Stimulated activated naive B cell treated with anti-CD40 and anti-IgM and Interleukin-4, amounts not matched to agents 10 μg/mL and 1 μg/mL and 100 μg/mL, for 72 hours (primary cell): ENCODE results near the gene CLDN5.
A peak's percentile ranks its signal among the peaks of the same experiment; 100 is the strongest.
"Not testable (repeated sequence)": the region's sequence is repeated elsewhere in the genome, so short reads cannot be mapped to it uniquely, and the experiment has no call there.

Source experiments
- ATAC-seq, 2 donors: fragments of 150-1000 bp; cut with Tn5 transposase; replicated peaks; 2 replicates each; pipeline ENCODE4 v1.10.0; 2021; ENCODE audit warnings: moderate library complexity in 1 of 2
- DNase-seq: peaks from one replicate; pipeline ENCODE4 v3.0.0; 2021
- H3K27ac Mint-ChIP-seq: one replicate; pipeline ENCODE4 v1.8.0; 2022; ENCODE audit warnings: mild to moderate bottlenecking, mixed read lengths
- H3K27me3 Mint-ChIP-seq, 2 donors: one replicate each; pipeline ENCODE4 v1.8.0; 2022; ENCODE audit warnings: mixed read lengths in 2 of 2
- H3K36me3 Mint-ChIP-seq, 2 donors: one replicate each; pipeline ENCODE4 v1.8.0; 2022; ENCODE audit warnings: mixed read lengths in 2 of 2, mild to moderate bottlenecking in 1 of 2
- H3K4me1 Mint-ChIP-seq, 2 donors: one replicate each; pipeline ENCODE4 v1.8.0; 2022; ENCODE audit warnings: mixed read lengths in 2 of 2, mild to moderate bottlenecking in 1 of 2
- H3K4me3 Mint-ChIP-seq, 2 donors: one replicate each; pipeline ENCODE4 v1.8.0; 2022; ENCODE audit warnings: mild to moderate bottlenecking in 2 of 2, mixed read lengths in 2 of 2, moderate library complexity in 1 of 2
- H3K9me3 Mint-ChIP-seq, 2 donors: one replicate each; pipeline ENCODE4 v1.8.0; 2022; ENCODE audit warnings: mixed read lengths in 2 of 2, mild to moderate bottlenecking in 1 of 2

CLDN5 gene

GRCh38 chr22:19556963-19557545 lies 32.8 kb upstream of the CLDN5 start:
- Mint-ChIP-seq H3K36me3 (no peaks in the 10 kb centered on the region), H3K27me3 (peaks cover 19 to 24% of the 10 kb centered on the region in 2 donors), H3K4me3 (no peak overlapping the region), H3K9me3 (no peaks in the 10 kb centered on the region), H3K27ac (no peak overlapping the region), H3K4me1 (no peaks in the 10 kb centered on the region)
- no peak for DNase-seq
- no peak for ATAC-seq

DNA sequence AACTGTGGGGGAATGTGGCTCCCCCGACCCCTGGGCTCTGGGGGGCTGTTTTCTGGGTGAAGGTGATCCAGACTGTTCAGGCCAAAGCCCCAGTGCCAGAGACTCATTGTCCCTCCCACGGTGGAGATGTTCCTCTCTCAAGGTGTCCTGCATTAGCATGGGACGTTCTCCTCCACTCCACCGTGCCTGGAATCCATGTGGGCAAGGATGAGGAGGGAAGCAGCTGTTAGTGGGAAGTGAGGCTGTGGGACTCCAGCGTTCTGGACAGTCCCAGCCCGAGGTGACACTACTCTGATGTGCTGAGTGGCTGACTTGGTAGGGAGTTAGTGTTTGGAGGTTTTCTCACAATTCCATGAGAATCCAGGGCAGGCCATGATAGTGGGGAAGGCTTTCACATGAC lies 31.4 kb upstream of the CLDN5 start:
- no peak for ATAC-seq
- Mint-ChIP-seq H3K27me3 (peaks cover 19% of the 10 kb centered on the region in 2 donors), H3K36me3 (no peaks in the 10 kb centered on the region), H3K27ac (no peak overlapping the region), H3K9me3 (no peaks in the 10 kb centered on the region), H3K4me3 (no peak overlapping the region), H3K4me1 (no peaks in the 10 kb centered on the region)
- DNase-seq, result no peak

DNA sequence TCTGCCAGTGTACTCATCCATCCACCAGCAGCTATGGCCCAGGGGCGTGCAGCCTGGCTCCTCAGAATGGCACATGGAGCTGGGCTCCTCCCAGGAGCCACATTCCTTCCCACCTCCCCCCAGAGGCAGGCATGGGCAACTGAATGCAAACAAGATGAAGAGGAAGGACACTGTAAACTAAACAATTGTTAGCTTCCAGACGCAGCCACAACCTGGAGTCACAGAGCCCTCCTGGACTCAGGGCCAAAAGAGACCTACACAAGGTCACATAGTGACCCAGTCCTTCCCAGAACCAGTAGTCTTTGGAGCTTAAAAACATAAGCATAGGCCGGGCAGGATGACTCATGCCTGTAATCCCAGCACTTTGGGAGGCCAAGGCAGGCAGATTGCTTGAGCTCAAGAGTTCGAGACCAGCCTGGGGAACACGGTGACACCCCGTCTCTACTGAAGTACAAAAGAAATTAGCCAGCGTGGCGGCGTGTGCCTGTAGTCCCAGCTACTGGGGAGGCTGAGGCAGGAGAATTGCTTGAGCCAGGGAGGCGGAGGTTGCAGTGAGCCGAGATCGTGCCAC lies 30.7 kb upstream of the CLDN5 start:
- Mint-ChIP-seq H3K27ac (no peak overlapping the region), H3K4me3 (no peak overlapping the region), H3K9me3 (no peaks in the 10 kb centered on the region), H3K4me1 (no peaks in the 10 kb centered on the region), H3K27me3 (peaks cover 19% of the 10 kb centered on the region in 2 donors), H3K36me3 (no peaks in the 10 kb centered on the region)
- ATAC-seq (no peak), DNase-seq (no peak)

DNA sequence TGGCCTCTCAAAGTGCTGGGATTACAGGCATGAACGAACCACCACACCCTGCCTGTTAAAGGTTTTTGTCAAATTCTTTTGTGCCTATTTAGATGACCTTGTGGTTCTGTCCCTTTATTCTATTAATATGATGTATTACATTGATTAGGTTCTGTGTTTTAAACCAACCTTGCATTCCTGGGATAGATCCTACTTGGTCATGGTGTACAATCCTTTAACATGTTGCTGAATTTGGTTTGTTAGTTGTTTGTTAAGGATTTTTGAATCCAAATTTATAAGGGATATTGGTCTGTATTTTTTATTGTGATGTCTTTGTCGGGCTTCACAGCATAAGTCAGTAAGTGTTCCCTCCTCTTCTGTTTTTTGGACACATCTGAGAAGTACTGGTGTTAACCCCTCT lies 29.0 kb upstream of the CLDN5 start:
- H3K27ac Mint-ChIP-seq, result no peak overlapping the region

GRCh38 chr22:19550382-19550781 lies 26.2 kb upstream of the CLDN5 start:
- Mint-ChIP-seq H3K4me3 (no peak overlapping the region), H3K27ac (no peak overlapping the region), H3K9me3 (no peaks in the 10 kb centered on the region), H3K27me3 (peaks cover 14 to 16% of the 10 kb centered on the region in 2 donors), H3K4me1 (no peaks in the 10 kb centered on the region), H3K36me3 (no peaks in the 10 kb centered on the region)
- DNase-seq, result no peak
- ATAC-seq, result no peak

More for the DNA sequence above, 29.0 kb upstream of the CLDN5 start:
- DNase-seq, result no peak
- H3K4me1 Mint-ChIP-seq, result no peaks in the 10 kb centered on the region
- no peaks in the 10 kb centered on the region for H3K36me3 Mint-ChIP-seq
- H3K27me3 Mint-ChIP-seq, result peaks cover 13 to 16% of the 10 kb centered on the region in 2 donors
- no peak overlapping the region for H3K4me3 Mint-ChIP-seq
- no peaks in the 10 kb centered on the region for H3K9me3 Mint-ChIP-seq
- no peak for ATAC-seq

DNA sequence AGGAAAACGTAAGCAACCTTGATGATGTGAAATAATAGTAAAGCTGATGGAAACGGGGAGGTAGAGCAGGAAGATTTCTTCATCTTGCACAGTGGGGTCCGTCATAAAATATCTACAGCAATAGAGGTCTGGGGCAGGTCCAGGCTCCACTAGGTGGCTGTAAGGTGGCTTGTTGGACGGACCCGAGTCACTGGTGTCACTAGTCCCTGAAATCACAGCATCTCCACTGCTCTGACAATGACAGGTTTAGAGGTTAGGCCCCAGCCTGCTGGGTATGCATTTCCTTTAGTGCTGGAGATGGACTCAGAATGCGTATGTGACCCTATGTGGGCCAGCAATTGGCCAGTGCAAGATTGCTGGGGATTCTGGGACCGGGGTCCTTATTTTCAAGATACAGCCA lies 25.2 kb upstream of the CLDN5 start:
- Mint-ChIP-seq H3K9me3 (no peaks in the 10 kb centered on the region), H3K4me3 (no peak overlapping the region), H3K36me3 (no peaks in the 10 kb centered on the region), H3K4me1 (no peaks in the 10 kb centered on the region), H3K27ac (no peak overlapping the region), H3K27me3 (peaks cover 13 to 15% of the 10 kb centered on the region in 2 donors)
- no peak for DNase-seq
- no peak for ATAC-seq

DNA sequence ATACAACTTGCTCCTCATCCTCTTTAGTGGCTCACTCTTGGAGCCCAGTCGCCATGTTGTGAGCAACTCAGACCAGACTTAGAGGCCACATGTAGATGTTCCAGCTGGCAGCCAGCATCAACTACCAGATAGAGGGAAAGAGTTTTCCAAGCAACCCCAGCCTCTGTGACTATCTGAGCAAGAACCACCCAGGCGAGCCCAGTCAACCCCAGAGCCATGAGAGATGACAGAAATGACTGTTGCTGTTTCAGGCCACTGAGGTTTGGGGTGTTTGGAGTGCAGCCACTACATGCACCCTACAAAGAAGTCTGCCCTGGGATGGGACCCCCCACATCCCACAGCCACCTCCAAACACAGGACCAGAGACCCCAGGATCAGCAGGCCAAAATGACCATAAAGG lies 24.8 kb upstream of the CLDN5 start:
- Mint-ChIP-seq H3K27ac (no peak overlapping the region), H3K9me3 (no peaks in the 10 kb centered on the region), H3K4me3 (no peak overlapping the region), H3K27me3 (peaks cover 9 to 13% of the 10 kb centered on the region in 2 donors), H3K36me3 (no peaks in the 10 kb centered on the region), H3K4me1 (no peaks in the 10 kb centered on the region)
- DNase-seq (no peak), ATAC-seq (no peak)

DNA sequence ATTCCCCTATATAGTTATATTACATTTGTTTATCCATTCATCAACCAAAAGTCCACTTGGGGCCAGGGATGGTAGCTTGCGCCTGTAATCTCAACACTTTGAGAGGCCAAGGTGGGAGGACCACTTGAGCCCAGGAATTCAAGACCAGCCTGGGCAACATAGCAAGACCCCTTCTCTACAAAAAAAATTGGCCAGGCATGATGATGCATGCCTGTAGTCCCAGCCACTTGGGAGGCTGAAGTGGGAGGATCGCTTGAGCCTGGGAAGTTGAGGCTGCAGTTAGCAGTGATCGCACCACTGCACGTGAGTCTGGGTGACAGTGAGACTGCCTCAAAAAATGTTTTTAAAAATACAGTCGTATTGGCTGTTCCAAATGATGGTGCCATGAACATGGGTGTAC lies 24.2 kb upstream of the CLDN5 start:
- not testable (repeated sequence) for H3K4me1 Mint-ChIP-seq, H3K36me3 Mint-ChIP-seq, DNase-seq, H3K4me3 Mint-ChIP-seq, H3K27ac Mint-ChIP-seq, H3K9me3 Mint-ChIP-seq, ATAC-seq
- H3K27me3 Mint-ChIP-seq, result peaks cover 12 to 14% of the 10 kb centered on the region in 2 donors

DNA sequence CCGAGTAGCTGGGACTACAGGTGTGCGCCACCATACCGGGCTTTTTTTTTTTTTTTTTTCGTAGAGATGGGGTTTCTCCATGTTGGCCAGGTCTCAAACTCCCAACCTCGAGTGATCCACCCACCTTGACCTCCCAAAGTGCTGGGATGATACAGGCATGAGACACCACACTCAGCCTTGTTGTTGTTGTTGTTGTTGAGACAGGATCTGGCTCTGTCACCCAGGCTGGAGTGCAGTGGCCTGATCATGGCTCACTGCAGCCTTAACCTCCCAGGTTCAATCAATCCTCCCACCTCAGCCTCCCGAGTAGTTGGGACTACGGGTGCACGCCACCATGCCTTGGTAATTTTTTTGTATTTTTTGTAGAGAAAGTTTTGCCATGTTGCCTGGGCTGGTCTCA lies 23.4 kb upstream of the CLDN5 start:
- H3K9me3 Mint-ChIP-seq, result no peaks in the 10 kb centered on the region
- no peaks in the 10 kb centered on the region for H3K36me3 Mint-ChIP-seq
- H3K4me1 Mint-ChIP-seq, result no peaks in the 10 kb centered on the region
- ATAC-seq, result no peak
- peaks cover 12 to 14% of the 10 kb centered on the region in 2 donors for H3K27me3 Mint-ChIP-seq
- DNase-seq, result no peak
- no peak overlapping the region for H3K4me3 Mint-ChIP-seq
- H3K27ac Mint-ChIP-seq, result no peak overlapping the region

DNA sequence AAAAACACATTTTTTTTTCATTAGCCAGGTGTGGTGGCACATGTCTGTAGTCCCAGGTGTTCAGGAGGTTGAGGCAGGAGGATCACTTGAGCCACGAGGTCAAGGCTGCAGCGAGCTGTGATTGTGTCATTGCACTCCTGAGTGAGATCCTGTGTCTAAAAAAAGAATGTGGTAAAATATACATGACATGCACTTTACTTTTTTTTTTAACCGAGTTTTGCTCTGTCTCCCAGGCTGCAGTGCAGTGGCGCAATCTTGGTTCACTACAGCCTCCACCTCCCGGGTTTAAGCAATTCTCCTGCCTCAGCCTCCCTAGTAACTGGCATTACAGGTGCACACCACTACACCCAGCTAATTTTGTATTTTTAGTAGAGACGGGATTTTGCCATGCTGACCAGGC lies 22.5 kb upstream of the CLDN5 start:
- H3K4me3 Mint-ChIP-seq, result no peak overlapping the region
- H3K36me3 Mint-ChIP-seq, result no peaks in the 10 kb centered on the region
- peaks cover 12 to 14% of the 10 kb centered on the region in 2 donors for H3K27me3 Mint-ChIP-seq
- no peak overlapping the region for H3K27ac Mint-ChIP-seq
- no peaks in the 10 kb centered on the region for H3K9me3 Mint-ChIP-seq
- DNase-seq (no peak), ATAC-seq (no peak)
- H3K4me1 Mint-ChIP-seq, result no peaks in the 10 kb centered on the region

- no peak for DNase-seq
- Mint-ChIP-seq H3K27me3 (peaks cover 12 to 14% of the 10 kb centered on the region in 2 donors), H3K9me3 (no peaks in the 10 kb centered on the region), H3K4me3 (no peak overlapping the region), H3K36me3 (no peaks in the 10 kb centered on the region), H3K27ac (peak overlapping the region; percentile 44), H3K4me1 (no peaks in the 10 kb centered on the region)
- ATAC-seq, result no peak
Measured at GRCh38 chr22:19545935-19546207, 21.7 kb upstream of the CLDN5 start.

- no peak overlapping the region for H3K27ac Mint-ChIP-seq
Measured at GRCh38 chr22:19543970-19544708, 19.9 kb upstream of the CLDN5 start.

DNA sequence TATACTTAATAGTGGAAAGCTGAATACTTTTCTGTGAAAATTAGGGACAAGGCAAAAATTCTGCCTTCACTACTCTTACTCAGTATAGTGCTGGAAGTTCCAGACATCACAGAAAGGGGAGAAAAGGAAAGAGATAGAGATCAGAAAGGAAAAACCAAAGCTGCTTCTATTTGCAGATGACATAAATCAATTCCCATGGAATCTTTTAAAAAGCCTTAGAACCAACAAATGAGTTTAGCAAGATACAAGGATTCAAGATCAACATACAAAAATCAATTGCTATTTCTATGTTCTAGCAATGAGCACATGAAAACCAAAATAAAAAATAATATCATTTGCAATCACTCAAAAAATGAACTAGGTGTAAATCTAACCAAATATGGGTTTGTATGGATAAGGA lies 16.2 kb upstream of the CLDN5 start:
- no peaks in the 10 kb centered on the region for H3K4me1 Mint-ChIP-seq
- no peak overlapping the region for H3K27ac Mint-ChIP-seq
- ATAC-seq, result no peak

More at GRCh38 chr22:19543970-19544708, 19.9 kb upstream of the CLDN5 start:
- H3K9me3 Mint-ChIP-seq, result no peaks in the 10 kb centered on the region
- no peak for DNase-seq
- ATAC-seq, result no peak
- H3K4me1 Mint-ChIP-seq, result no peaks in the 10 kb centered on the region
- no peak overlapping the region for H3K4me3 Mint-ChIP-seq
- no peaks in the 10 kb centered on the region for H3K36me3 Mint-ChIP-seq
- H3K27me3 Mint-ChIP-seq, result peaks cover 14 to 17% of the 10 kb centered on the region in 2 donors

DNA sequence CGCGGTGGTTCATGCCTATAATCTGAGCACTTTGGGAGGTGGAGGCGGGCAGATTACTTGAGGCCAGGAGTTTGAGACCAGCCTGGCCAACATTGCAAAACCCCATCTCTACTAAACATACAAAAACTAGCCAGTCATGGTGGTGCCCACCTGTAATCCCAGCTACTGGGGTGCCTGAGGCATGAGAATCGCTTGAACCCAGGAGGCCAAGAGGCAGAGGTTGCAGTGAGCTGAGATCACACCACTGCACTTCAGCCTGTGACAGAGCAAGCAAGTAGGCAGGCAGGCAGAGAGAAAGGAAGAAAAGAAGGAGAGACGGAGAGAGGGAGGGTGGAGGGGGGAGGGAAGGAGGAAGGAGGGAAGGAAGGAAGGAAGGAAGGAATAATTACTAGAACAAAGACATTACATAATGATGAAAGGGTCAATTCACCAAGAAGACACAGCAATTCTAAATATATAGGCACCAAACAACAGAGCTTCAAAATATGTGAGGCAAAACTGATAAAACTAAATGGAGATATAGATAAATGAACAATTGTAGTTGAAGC lies 13.8 kb upstream of the CLDN5 start:
- Mint-ChIP-seq H3K4me1 (no peaks in the 10 kb centered on the region), H3K27me3 (peaks cover 11 to 16% of the 10 kb centered on the region in 2 donors), H3K27ac (no peak overlapping the region), H3K9me3 (no peaks in the 10 kb centered on the region), H3K36me3 (no peaks in the 10 kb centered on the region), H3K4me3 (no peak overlapping the region)
- ATAC-seq (no peak), DNase-seq (no peak)

More for the DNA sequence above, 16.2 kb upstream of the CLDN5 start:
- Mint-ChIP-seq H3K4me3 (no peak overlapping the region), H3K9me3 (no peaks in the 10 kb centered on the region), H3K36me3 (no peaks in the 10 kb centered on the region), H3K27me3 (peaks cover 17 to 21% of the 10 kb centered on the region in 2 donors)
- DNase-seq, result no peak

DNA sequence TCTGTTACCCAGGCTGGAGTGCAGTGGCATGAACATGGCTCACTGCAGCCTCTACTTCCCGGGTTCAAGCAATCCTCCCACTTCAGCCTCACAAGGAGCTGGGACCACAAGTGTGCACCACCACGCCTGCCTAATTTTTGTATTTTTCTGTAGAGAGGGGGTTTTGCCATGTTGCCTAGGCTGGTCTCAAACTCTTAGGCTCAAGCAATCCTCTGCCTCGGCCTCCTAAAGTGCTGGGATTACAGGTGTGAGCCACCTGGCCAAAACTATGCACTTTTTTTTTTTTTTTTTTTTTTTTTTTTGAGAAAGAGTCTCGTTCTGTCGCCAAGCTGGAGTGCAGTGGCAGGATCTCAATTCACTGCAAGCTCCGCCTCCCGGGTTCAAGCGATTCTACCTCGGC lies 12.4 kb upstream of the CLDN5 start:
- Mint-ChIP-seq H3K27me3 (peaks cover 11 to 21% of the 10 kb centered on the region in 2 donors), H3K36me3 (no peaks in the 10 kb centered on the region), H3K27ac (no peak overlapping the region), H3K4me1 (no peaks in the 10 kb centered on the region), H3K4me3 (no peak overlapping the region), H3K9me3 (no peaks in the 10 kb centered on the region)
- ATAC-seq (no peak), DNase-seq (no peak)
